Right lobe of liver (tissue), 4 donors: ENCODE data around the gene CD74.

ENCODE experiments used
- POLR2A ChIP-seq: fragments of 450-650 bp; IDR thresholded peaks from one replicate; pipeline ENCODE4 v1.6.1; 2017; ENCODE audit warnings: antibody characterized with exemption, mild to moderate bottlenecking
- TF ChIP-seq, protein P1 (sequence below), 4 donors: fragments of 200-600 bp in 3 of 4; fragments of 450-650 bp in 1 of 4; IDR thresholded peaks; one replicate each; pipeline versions ENCODE4 v1.5.1 to v1.8.0; 2016 to 2022; ENCODE audit warnings: antibody characterized with exemption in 4 of 4, mild to moderate bottlenecking in 2 of 4
- donor health status: DM: no; HTN: no; CAD: no.
- donor health status: DM: no; HTN: no; CAD: no.
- donor health status: DM: no; HTN: yes; CAD: no.

DNA sequence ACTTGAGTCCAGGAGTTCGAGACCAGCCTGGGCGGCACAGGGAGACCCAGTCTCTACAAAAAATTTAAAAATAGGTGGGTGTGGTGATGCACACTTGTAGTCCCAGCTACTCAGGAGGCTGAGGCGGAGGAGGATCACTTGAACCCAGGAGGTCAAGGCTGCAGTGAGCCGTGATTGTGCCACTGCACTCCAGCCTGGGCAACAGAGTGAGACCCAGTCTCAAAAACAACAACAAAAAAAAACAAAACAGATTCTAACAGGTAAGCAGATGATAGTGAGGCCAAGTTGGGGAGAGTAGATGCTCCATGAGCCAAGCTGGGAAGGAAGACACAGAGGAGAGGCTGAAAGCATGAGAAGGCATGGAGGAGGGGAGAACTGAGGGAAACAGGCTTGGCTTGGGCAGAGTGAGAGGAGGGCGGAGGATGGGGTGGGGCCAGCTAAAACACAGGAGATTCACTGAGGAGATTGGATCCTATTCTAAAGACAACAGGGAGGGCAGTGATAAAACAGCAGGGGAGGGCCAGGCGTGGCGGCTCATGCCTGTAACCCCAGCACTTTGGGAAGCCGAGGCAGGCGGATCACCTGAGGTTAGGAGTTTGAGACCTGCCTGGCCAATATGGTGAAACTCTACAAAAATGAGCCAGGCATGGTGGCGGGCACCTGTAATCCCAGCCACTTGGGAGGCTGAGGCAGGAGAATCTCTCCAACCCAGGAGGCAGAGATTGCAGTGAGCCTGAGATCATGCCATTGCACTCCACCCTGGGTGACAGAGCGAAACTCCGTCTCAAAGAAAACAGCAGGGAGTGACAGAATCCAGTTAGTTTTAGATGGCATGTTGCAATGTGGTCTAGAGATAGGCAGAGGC is 28.5 kb upstream of the CD74 start:
- TF ChIP-seq, protein P1, sequence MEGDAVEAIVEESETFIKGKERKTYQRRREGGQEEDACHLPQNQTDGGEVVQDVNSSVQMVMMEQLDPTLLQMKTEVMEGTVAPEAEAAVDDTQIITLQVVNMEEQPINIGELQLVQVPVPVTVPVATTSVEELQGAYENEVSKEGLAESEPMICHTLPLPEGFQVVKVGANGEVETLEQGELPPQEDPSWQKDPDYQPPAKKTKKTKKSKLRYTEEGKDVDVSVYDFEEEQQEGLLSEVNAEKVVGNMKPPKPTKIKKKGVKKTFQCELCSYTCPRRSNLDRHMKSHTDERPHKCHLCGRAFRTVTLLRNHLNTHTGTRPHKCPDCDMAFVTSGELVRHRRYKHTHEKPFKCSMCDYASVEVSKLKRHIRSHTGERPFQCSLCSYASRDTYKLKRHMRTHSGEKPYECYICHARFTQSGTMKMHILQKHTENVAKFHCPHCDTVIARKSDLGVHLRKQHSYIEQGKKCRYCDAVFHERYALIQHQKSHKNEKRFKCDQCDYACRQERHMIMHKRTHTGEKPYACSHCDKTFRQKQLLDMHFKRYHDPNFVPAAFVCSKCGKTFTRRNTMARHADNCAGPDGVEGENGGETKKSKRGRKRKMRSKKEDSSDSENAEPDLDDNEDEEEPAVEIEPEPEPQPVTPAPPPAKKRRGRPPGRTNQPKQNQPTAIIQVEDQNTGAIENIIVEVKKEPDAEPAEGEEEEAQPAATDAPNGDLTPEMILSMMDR (IDR thresholded peaks at IDR 0.05) = no peak
- TF ChIP-seq POLR2A = no peak
